ENCODE results near the gene ZNF487. TPM values are rescaled to one million over a fixed set of nuclear protein-coding genes. Genes with fewer than 3 reads are reported as not detected.

ZNF487 gene
- total RNA-seq, 1 experiment from 2014 or later = 7.6 TPM

GRCh38 chr10:43408331-43408709, 28.6 kb upstream of the ZNF487 start:
- H3K27ac ChIP-seq (ENCODE audit: low read length) = peak overlapping the region; percentile 93
- no peaks in the 10 kb centered on the region for H3K27me3 ChIP-seq (ENCODE audit: control insufficient read depth, insufficient read depth, low read length)
- in situ Hi-C loops (cut with HindIII; ENCODE audit: low pct_unique_long_range_greater_than_20kb, low sequenced_read_pairs) = no loop called here
- H3K36me3 ChIP-seq (ENCODE audit: control insufficient read depth, insufficient read depth, low read length) = peaks cover 9% of the 10 kb centered on the region
- H3K9me3 ChIP-seq (ENCODE audit: control insufficient read depth, insufficient read depth, low read depth, low read length) = no peaks in the 10 kb centered on the region
- CTCF ChIA-PET = interaction anchor here (0.6 kb wide), 1 partner anchor 117 kb away, joined by 7 read pairs; no protein-coding TSS in a partner anchor
- H3K4me3 ChIP-seq (ENCODE audit: low read depth in 2 of 2, low read length in 2 of 2) = peak overlapping the region; percentile 68 to 96
- no peak for TF ChIP-seq POLR2AphosphoS5 (IDR thresholded peaks at IDR 0.05; ENCODE audit: low read depth, low read length)
- no peak for TF ChIP-seq TCF7L2 (IDR thresholded peaks at IDR 0.05; ENCODE audit: low read depth, low read length)
- TF ChIP-seq CTCF (IDR thresholded peaks at IDR 0.05) = no peak
- no peak for TF ChIP-seq REST (IDR thresholded peaks at IDR 0.05; ENCODE audit: insufficient read depth in 1 of 2, low read depth in 2 of 2, low read length in 1 of 2)
- TF ChIP-seq SIN3A (IDR thresholded peaks at IDR 0.05; ENCODE audit: borderline replicate concordance, insufficient read depth, low read depth, low read length) = no peak
- BruUV-seq (replicated peaks) = no TSS peak
- H3K4me1 ChIP-seq (ENCODE audit: control insufficient read depth, insufficient read depth, low read length) = peaks cover 14% of the 10 kb centered on the region
- DNase-seq (ENCODE audit: low read depth, low spot score) = no peak
- POLR2A ChIA-PET = interaction anchor here (1.3 to 1.4 kb wide), 2 partner anchors 12 kb away, joined by 3 to 10 read pairs; no protein-coding TSS in a partner anchor
- intact Hi-C loops (cut with micrococcal nuclease; ENCODE audit: unreplicated experiment) = no loop called here
- peak; percentile 18 for ATAC-seq

GRCh38 chr10:43408710-43409384, 28.1 kb upstream of the ZNF487 start, which contains the start of gene HNRNPF:
Gene HNRNPF (minus strand): TSS chr10:43409186. CDS start chr10:43387884, 21,302 bp downstream.
- in situ Hi-C loops (cut with HindIII; ENCODE audit: low pct_unique_long_range_greater_than_20kb, low sequenced_read_pairs) (no loop called here), intact Hi-C loops (cut with micrococcal nuclease; ENCODE audit: unreplicated experiment) (no loop called here)
- H3K9me3 ChIP-seq (ENCODE audit: control insufficient read depth, insufficient read depth, low read depth, low read length) = no peaks in the 10 kb centered on the region
- H3K4me1 ChIP-seq (ENCODE audit: control insufficient read depth, insufficient read depth, low read length) = peaks cover 9% of the 10 kb centered on the region
- DNase-seq (ENCODE audit: low read depth, low spot score) = peak; percentile 73
- CTCF ChIA-PET = interaction anchor here (0.6 kb wide), 1 partner anchor 117 kb away, joined by 7 read pairs; no protein-coding TSS in a partner anchor
- no TSS peak for BruUV-seq (replicated peaks)
- H3K27ac ChIP-seq (ENCODE audit: low read length) = peak within 1 kb of the TSS; percentile 93
- TF ChIP-seq SIN3A (IDR thresholded peaks at IDR 0.05; ENCODE audit: borderline replicate concordance, insufficient read depth, low read depth, low read length) (peak; percentile 15; the same call in 1 of the 2 replicates), TCF7L2 (IDR thresholded peaks at IDR 0.05; ENCODE audit: low read depth, low read length) (no peak), POLR2AphosphoS5 (IDR thresholded peaks at IDR 0.05; ENCODE audit: low read depth, low read length) (peak; percentile 93)
- H3K27me3 ChIP-seq (ENCODE audit: control insufficient read depth, insufficient read depth, low read length) = no peaks in the 10 kb centered on the region
- peak; percentile 85 for ATAC-seq
- H3K4me3 ChIP-seq (ENCODE audit: low read depth in 2 of 2, low read length in 2 of 2) = peak within 1 kb of the TSS; percentile 68 to 96
- POLR2A ChIA-PET = interaction anchor here (0.6 to 0.7 kb wide), 5 partner anchors 20 to 36 kb away, joined by 3 to 15 read pairs (median 4); no protein-coding TSS in a partner anchor
- peaks cover 9% of the 10 kb centered on the region for H3K36me3 ChIP-seq (ENCODE audit: control insufficient read depth, insufficient read depth, low read length)

All from Panc1 (cell line).